Mesothelial cell of epicardium (in vitro differentiated cells): ENCODE measurements around the gene CCDC138. TPM values are rescaled to one million over a fixed set of nuclear protein-coding genes. Genes with fewer than 3 reads are reported as not detected.
"Not testable (repeated sequence)": the region's sequence is repeated elsewhere in the genome, so short reads cannot be mapped to it uniquely, and the experiment has no call there.

Experiments used
- DNase-seq, 2 experiments: peaks; one replicate each; pipeline ENCODE4 v3.0.0; 2021; ENCODE audit warnings: low spot score in 2 of 2; ENCODE audit not compliant: unreplicated experiment in 2 of 2
- H3K27ac Mint-ChIP-seq: 2 replicates; pipeline ENCODE4 v1.8.0; 2021; ENCODE audit warnings: mixed read lengths
- H3K27me3 Mint-ChIP-seq: 2 replicates; pipeline ENCODE4 v1.8.0; 2021; ENCODE audit warnings: low read depth, mixed read lengths
- H3K36me3 Mint-ChIP-seq: 2 replicates; pipeline ENCODE4 v1.8.0; 2021; ENCODE audit warnings: mixed read lengths
- H3K4me1 Mint-ChIP-seq: 2 replicates; pipeline ENCODE4 v1.8.0; 2021; ENCODE audit warnings: mixed read lengths
- H3K4me3 Mint-ChIP-seq: 2 replicates; pipeline ENCODE4 v1.8.0; 2021; ENCODE audit warnings: mild to moderate bottlenecking, moderate library complexity, mixed read lengths
- H3K9me3 Mint-ChIP-seq: 2 replicates; pipeline ENCODE4 v1.8.0; 2021; ENCODE audit warnings: mixed read lengths
- CTCF ChIP-seq: fragments of 200-600 bp; sonication (generic); IDR thresholded peaks from one replicate; pipeline ENCODE4 v1.5.0; 2021; ENCODE audit warnings: antibody characterized with exemption; ENCODE audit not compliant: unreplicated experiment
- total RNA-seq: library from RNA; stranded (reverse); gene quantifications from 3 replicates; pipeline ENCODE4 v1.2.1, GENCODE V29; 2021

Gene CCDC138, protein sequence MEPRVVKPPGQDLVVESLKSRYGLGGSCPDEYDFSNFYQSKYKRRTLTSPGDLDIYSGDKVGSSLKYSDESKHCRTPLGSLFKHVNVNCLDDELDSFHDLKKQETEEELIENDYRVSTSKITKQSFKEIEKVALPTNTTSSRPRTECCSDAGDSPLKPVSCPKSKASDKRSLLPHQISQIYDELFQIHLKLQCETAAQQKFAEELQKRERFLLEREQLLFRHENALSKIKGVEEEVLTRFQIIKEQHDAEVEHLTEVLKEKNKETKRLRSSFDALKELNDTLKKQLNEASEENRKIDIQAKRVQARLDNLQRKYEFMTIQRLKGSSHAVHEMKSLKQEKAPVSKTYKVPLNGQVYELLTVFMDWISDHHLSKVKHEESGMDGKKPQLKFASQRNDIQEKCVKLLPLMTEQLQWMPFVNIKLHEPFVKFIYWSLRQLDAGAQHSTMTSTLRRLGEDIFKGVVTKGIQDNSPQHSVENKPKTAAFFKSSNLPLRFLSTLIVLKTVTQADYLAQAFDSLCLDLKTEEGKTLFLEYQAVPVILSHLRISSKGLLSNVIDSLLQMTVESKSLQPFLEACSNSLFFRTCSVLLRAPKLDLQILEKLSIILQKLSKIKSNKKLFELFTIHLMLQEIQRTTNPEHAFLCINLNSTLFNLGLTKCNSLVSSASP
- total RNA-seq: 20.4 to 22.6 TPM (median 21.3 TPM) in 3 replicates

GRCh38 chr2:108786354-108787215 is at the start of gene CCDC138:
Gene CCDC138 (plus strand): TSS chr2:108786771. CDS start chr2:108786823, 52 bp downstream.
- Mint-ChIP-seq H3K9me3 (no peaks in the 10 kb centered on the region), H3K27me3 (no peaks in the 10 kb centered on the region), H3K36me3 (peaks cover 23% of the 10 kb centered on the region), H3K27ac (peak within 1 kb of the TSS; percentile 100), H3K4me1 (peaks cover 8% of the 10 kb centered on the region), H3K4me3 (peak within 1 kb of the TSS; percentile 98)
- no peak for TF ChIP-seq CTCF
- DNase-seq: peak; percentile 85 to 93

DNA sequence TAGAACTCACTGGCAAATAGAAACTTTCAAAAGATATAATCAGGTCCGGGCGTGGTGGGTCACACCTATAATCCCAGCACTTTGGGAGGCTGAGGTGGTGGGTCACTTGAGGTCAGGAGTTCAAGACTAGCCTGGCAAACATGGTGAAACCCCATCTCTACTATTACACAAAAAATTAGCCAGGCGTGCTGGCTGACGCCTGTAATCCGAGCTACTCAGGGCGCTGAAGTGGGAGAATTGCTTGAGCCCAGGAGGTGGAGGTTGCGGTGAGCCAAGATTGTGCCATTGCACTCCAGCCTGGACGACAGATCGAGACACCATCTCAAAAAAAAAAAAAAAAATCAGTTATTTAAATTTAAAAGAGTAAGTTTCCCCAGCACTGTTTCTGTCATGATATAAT is 28.6 kb upstream of the CCDC138 start:
- DNase-seq, H3K9me3 Mint-ChIP-seq, H3K27ac Mint-ChIP-seq, H3K4me3 Mint-ChIP-seq, H3K27me3 Mint-ChIP-seq, H3K4me1 Mint-ChIP-seq: not testable (repeated sequence)
- peaks cover 23% of the 10 kb centered on the region for H3K36me3 Mint-ChIP-seq

DNA sequence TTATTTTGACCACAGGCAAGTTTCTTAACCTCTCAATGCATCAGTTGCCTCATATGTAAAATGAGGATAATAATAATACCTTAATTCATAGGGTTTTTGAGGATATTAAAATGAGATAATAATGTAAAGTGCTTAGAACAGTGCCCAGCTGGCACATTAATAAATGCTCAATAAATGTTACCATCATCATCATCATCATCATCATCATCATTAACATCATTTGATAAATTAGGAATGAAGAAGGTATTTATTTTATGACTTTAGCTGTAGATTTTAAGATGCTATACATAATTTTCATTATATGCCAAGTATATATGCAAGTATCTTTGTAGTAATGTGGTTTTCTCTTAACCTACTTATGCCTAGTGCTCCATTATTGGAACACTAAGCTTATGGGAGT is 24.0 kb upstream of the CCDC138 start:
- not testable (repeated sequence) for H3K4me3 Mint-ChIP-seq, H3K27me3 Mint-ChIP-seq, H3K27ac Mint-ChIP-seq, H3K9me3 Mint-ChIP-seq, H3K4me1 Mint-ChIP-seq, DNase-seq
- peaks cover 42% of the 10 kb centered on the region for H3K36me3 Mint-ChIP-seq

GRCh38 chr2:108766671-108767070 is 19.9 kb upstream of the CCDC138 start:
- not testable (repeated sequence) for H3K27me3 Mint-ChIP-seq, DNase-seq, H3K4me3 Mint-ChIP-seq, H3K9me3 Mint-ChIP-seq, H3K4me1 Mint-ChIP-seq, H3K27ac Mint-ChIP-seq
- H3K36me3 Mint-ChIP-seq: peaks cover 50% of the 10 kb centered on the region

- DNase-seq, H3K4me1 Mint-ChIP-seq, H3K9me3 Mint-ChIP-seq, H3K27ac Mint-ChIP-seq, H3K27me3 Mint-ChIP-seq, H3K4me3 Mint-ChIP-seq: not testable (repeated sequence)
- H3K36me3 Mint-ChIP-seq: peaks cover 58% of the 10 kb centered on the region
Observed at GRCh38 chr2:108767859-108768258, 18.7 kb upstream of the CCDC138 start.

- H3K27me3 Mint-ChIP-seq: no peaks in the 10 kb centered on the region
- no peaks in the 10 kb centered on the region for H3K4me1 Mint-ChIP-seq
- H3K9me3 Mint-ChIP-seq: no peaks in the 10 kb centered on the region
- peaks cover 30% of the 10 kb centered on the region for H3K36me3 Mint-ChIP-seq
- H3K4me3 Mint-ChIP-seq: no peak overlapping the region
- TF ChIP-seq CTCF: no peak
- no peak overlapping the region for H3K27ac Mint-ChIP-seq
- no peak for DNase-seq
Observed at GRCh38 chr2:108776475-108776874, 10.1 kb upstream of the CCDC138 start.

DNA sequence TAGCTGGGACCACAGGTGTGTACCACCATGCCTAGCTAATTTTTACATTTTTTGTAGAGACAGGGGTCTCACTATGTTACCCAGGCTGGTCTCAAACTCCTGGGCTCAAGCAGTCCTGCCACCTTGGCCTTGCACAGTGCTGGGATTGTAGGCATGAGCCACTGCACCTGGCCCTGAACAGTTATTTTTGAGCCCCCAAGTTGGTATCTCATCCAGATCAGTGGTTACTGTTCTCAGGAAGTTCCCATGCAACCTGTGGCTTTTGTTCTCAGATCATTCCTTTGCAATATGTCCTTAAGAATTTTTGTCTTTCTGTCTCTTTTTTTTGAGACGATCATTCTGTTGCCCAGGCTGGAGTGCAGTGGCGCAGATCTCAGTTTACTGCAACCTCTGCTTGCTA is 7.7 kb upstream of the CCDC138 start:
- no peak for DNase-seq
- Mint-ChIP-seq H3K4me1 (no peaks in the 10 kb centered on the region), H3K27me3 (no peaks in the 10 kb centered on the region), H3K4me3 (no peak overlapping the region), H3K27ac (no peak overlapping the region), H3K9me3 (no peaks in the 10 kb centered on the region), H3K36me3 (peaks cover 30% of the 10 kb centered on the region)
- no peak for TF ChIP-seq CTCF
